ENCODE measurements around the gene BRSK2.

The BRSK2 gene

GRCh38 chr11:1442807-1443366 is 53.2 kb downstream of the BRSK2 start:
- H3K4me3 ChIP-seq (ENCODE audit: low read depth, low read length), result no peak overlapping the region
- no peaks in the 10 kb centered on the region for H3K9me3 ChIP-seq (ENCODE audit: control insufficient read depth, insufficient read depth, low read length)
- no peak overlapping the region for H3K9ac ChIP-seq (ENCODE audit: low read depth, low read length)
- no peaks in the 10 kb centered on the region for H3K4me1 ChIP-seq (ENCODE audit: control insufficient read depth, insufficient read depth, low read length)
- peaks cover 7% of the 10 kb centered on the region for H3K36me3 ChIP-seq (ENCODE audit: control insufficient read depth, insufficient read depth, low read length)
- H3K27ac ChIP-seq (ENCODE audit: low read depth, low read length), result no peak overlapping the region
- no peaks in the 10 kb centered on the region for H3K27me3 ChIP-seq (ENCODE audit: control insufficient read depth, insufficient read depth, low read length)

DNA sequence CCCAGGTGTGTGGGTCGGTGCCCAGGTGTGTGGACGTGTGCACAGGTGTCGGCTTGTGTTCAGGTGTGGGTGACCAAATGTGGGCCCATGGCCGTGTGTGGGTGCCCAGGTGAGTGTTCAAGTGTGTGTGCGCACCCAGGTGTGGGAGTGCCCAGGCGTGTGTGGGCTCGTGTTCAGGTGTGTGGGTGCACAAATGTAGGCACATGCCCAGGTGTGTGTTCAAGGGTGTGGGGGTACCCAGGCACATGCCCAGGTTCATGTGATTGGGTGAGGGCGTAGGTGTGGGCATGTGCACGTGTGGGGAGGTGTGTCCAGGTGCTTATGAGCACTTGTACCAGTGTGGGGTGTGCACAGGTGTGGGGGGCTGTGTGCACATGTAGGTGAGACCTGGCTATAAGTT is 54.0 kb downstream of the BRSK2 start:
- no peak overlapping the region for H3K9ac ChIP-seq (ENCODE audit: low read depth, low read length)
- H3K27ac ChIP-seq (ENCODE audit: low read depth, low read length), result no peak overlapping the region
- H3K36me3 ChIP-seq (ENCODE audit: control insufficient read depth, insufficient read depth, low read length), result peaks cover 7% of the 10 kb centered on the region
- no peaks in the 10 kb centered on the region for H3K27me3 ChIP-seq (ENCODE audit: control insufficient read depth, insufficient read depth, low read length)
- H3K9me3 ChIP-seq (ENCODE audit: control insufficient read depth, insufficient read depth, low read length), result no peaks in the 10 kb centered on the region
- H3K4me3 ChIP-seq (ENCODE audit: low read depth, low read length), result no peak overlapping the region
- H3K4me1 ChIP-seq (ENCODE audit: control insufficient read depth, insufficient read depth, low read length), result no peaks in the 10 kb centered on the region

DNA sequence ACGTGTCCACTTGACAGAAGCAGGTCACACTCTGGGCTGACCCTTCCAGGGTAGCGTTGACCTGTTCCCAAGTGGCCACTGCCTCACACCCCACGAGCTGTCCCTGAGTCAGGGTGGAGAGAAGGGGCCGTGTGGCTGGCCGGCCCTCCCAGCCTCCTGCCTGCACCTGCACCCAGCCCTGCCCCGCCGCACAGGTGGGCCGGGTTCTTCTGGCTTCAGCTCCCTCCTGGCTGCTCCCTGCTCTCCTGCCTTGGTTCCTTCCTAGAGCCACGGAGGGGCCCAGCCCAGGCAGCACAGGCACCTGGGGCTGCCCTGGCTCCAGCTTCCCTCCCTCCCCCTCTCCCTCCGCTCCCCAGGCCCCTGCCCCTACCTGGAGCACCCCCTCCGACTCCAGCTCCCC is 54.6 kb downstream of the BRSK2 start:
- no peak overlapping the region for H3K4me3 ChIP-seq (ENCODE audit: low read depth, low read length)
- peaks cover 7% of the 10 kb centered on the region for H3K36me3 ChIP-seq (ENCODE audit: control insufficient read depth, insufficient read depth, low read length)
- no peaks in the 10 kb centered on the region for H3K27me3 ChIP-seq (ENCODE audit: control insufficient read depth, insufficient read depth, low read length)
- no peaks in the 10 kb centered on the region for H3K4me1 ChIP-seq (ENCODE audit: control insufficient read depth, insufficient read depth, low read length)
- H3K27ac ChIP-seq (ENCODE audit: low read depth, low read length), result no peak overlapping the region
- H3K9me3 ChIP-seq (ENCODE audit: control insufficient read depth, insufficient read depth, low read length), result no peaks in the 10 kb centered on the region
- no peak overlapping the region for H3K9ac ChIP-seq (ENCODE audit: low read depth, low read length)

DNA sequence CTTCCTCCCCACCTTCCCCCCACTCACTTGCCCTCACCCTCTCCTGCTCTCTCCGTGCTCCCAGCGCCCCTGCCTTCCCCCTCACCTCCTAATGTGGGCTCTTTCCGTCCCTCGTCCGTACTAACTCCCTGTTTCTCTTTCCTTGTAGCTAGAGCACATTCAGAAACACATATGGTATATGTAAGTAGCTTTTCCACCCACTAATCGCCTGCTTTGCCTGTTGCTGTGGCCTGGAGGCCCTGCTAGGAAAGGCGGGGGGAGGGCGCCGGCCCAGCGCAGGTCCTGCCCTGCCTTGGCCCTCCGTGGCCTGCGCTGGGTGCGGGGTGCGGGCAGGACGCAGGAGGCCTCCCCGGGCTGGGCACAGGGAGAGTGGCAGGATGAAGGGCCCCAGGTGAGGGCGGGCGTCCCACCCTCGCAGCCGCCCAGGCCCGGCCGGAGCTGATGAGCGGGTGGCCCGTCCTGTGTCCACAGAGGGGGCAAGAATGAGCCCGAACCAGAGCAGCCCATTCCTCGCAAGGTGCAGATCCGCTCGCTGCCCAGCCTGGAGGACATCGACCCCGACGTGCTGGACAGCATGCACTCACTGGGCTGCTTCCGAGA is 55.2 kb downstream of the BRSK2 start:
- Histone ChIP-seq H3K9ac (ENCODE audit: low read depth, low read length) (no peak overlapping the region), H3K4me3 (ENCODE audit: low read depth, low read length) (no peak overlapping the region), H3K36me3 (ENCODE audit: control insufficient read depth, insufficient read depth, low read length) (peaks cover 7% of the 10 kb centered on the region), H3K9me3 (ENCODE audit: control insufficient read depth, insufficient read depth, low read length) (no peaks in the 10 kb centered on the region), H3K27me3 (ENCODE audit: control insufficient read depth, insufficient read depth, low read length) (no peaks in the 10 kb centered on the region), H3K27ac (ENCODE audit: low read depth, low read length) (no peak overlapping the region), H3K4me1 (ENCODE audit: control insufficient read depth, insufficient read depth, low read length) (no peaks in the 10 kb centered on the region)

GRCh38 chr11:1445741-1446445 is 56.2 kb downstream of the BRSK2 start:
- Histone ChIP-seq H3K36me3 (ENCODE audit: control insufficient read depth, insufficient read depth, low read length) (peaks cover 7% of the 10 kb centered on the region), H3K4me1 (ENCODE audit: control insufficient read depth, insufficient read depth, low read length) (no peaks in the 10 kb centered on the region), H3K27me3 (ENCODE audit: control insufficient read depth, insufficient read depth, low read length) (no peaks in the 10 kb centered on the region), H3K9ac (ENCODE audit: low read depth, low read length) (no peak overlapping the region), H3K4me3 (ENCODE audit: low read depth, low read length) (no peak overlapping the region), H3K9me3 (ENCODE audit: control insufficient read depth, insufficient read depth, low read length) (no peaks in the 10 kb centered on the region), H3K27ac (ENCODE audit: low read depth, low read length) (no peak overlapping the region)

DNA sequence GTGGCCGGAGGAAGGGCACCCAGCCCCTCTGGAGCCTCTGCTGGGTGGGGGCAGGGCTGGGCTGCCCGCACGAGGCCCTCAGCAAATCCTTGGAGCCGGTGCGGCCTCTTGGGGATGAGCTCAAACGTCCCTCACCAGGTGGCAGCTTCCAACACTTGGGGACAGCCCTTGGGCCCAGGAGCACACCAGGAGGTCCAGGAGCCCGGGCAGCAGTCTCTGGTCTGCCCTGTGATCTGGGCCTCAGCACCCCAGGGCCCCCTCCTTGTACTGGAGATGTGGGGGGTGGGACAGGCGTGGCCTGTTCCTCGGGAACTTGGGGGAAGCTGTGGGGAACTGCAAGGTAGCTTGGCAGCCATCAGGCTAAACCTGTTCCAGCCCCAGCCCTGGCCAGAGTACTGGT is 56.9 kb downstream of the BRSK2 start:
- no peak overlapping the region for H3K27ac ChIP-seq (ENCODE audit: low read depth, low read length)
- H3K4me3 ChIP-seq (ENCODE audit: low read depth, low read length), result no peak overlapping the region
- H3K9me3 ChIP-seq (ENCODE audit: control insufficient read depth, insufficient read depth, low read length), result no peaks in the 10 kb centered on the region
- no peaks in the 10 kb centered on the region for H3K27me3 ChIP-seq (ENCODE audit: control insufficient read depth, insufficient read depth, low read length)
- no peak overlapping the region for H3K9ac ChIP-seq (ENCODE audit: low read depth, low read length)
- no peaks in the 10 kb centered on the region for H3K4me1 ChIP-seq (ENCODE audit: control insufficient read depth, insufficient read depth, low read length)
- H3K36me3 ChIP-seq (ENCODE audit: control insufficient read depth, insufficient read depth, low read length), result peaks cover 7% of the 10 kb centered on the region

- Histone ChIP-seq H3K4me1 (ENCODE audit: control insufficient read depth, insufficient read depth, low read length) (no peaks in the 10 kb centered on the region), H3K9me3 (ENCODE audit: control insufficient read depth, insufficient read depth, low read length) (no peaks in the 10 kb centered on the region), H3K27ac (ENCODE audit: low read depth, low read length) (no peak overlapping the region), H3K36me3 (ENCODE audit: control insufficient read depth, insufficient read depth, low read length) (peaks cover 22% of the 10 kb centered on the region), H3K4me3 (ENCODE audit: low read depth, low read length) (no peak overlapping the region), H3K9ac (ENCODE audit: low read depth, low read length) (no peak overlapping the region), H3K27me3 (ENCODE audit: control insufficient read depth, insufficient read depth, low read length) (no peaks in the 10 kb centered on the region)
Measured at GRCh38 chr11:1447845-1448825, 58.4 kb downstream of the BRSK2 start.

GRCh38 chr11:1448882-1449281 is 59.1 kb downstream of the BRSK2 start:
- Histone ChIP-seq H3K27ac (ENCODE audit: low read depth, low read length) (no peak overlapping the region), H3K4me1 (ENCODE audit: control insufficient read depth, insufficient read depth, low read length) (no peaks in the 10 kb centered on the region), H3K4me3 (ENCODE audit: low read depth, low read length) (no peak overlapping the region), H3K36me3 (ENCODE audit: control insufficient read depth, insufficient read depth, low read length) (peaks cover 20% of the 10 kb centered on the region), H3K27me3 (ENCODE audit: control insufficient read depth, insufficient read depth, low read length) (no peaks in the 10 kb centered on the region), H3K9ac (ENCODE audit: low read depth, low read length) (no peak overlapping the region), H3K9me3 (ENCODE audit: control insufficient read depth, insufficient read depth, low read length) (no peaks in the 10 kb centered on the region)

GRCh38 chr11:1449490-1450243 is 59.9 kb downstream of the BRSK2 start:
- Histone ChIP-seq H3K9ac (ENCODE audit: low read depth, low read length) (no peak overlapping the region), H3K27me3 (ENCODE audit: control insufficient read depth, insufficient read depth, low read length) (no peaks in the 10 kb centered on the region), H3K9me3 (ENCODE audit: control insufficient read depth, insufficient read depth, low read length) (no peaks in the 10 kb centered on the region), H3K27ac (ENCODE audit: low read depth, low read length) (no peak overlapping the region), H3K4me1 (ENCODE audit: control insufficient read depth, insufficient read depth, low read length) (no peaks in the 10 kb centered on the region), H3K4me3 (ENCODE audit: low read depth, low read length) (no peak overlapping the region), H3K36me3 (ENCODE audit: control insufficient read depth, insufficient read depth, low read length) (peaks cover 20% of the 10 kb centered on the region)

DNA sequence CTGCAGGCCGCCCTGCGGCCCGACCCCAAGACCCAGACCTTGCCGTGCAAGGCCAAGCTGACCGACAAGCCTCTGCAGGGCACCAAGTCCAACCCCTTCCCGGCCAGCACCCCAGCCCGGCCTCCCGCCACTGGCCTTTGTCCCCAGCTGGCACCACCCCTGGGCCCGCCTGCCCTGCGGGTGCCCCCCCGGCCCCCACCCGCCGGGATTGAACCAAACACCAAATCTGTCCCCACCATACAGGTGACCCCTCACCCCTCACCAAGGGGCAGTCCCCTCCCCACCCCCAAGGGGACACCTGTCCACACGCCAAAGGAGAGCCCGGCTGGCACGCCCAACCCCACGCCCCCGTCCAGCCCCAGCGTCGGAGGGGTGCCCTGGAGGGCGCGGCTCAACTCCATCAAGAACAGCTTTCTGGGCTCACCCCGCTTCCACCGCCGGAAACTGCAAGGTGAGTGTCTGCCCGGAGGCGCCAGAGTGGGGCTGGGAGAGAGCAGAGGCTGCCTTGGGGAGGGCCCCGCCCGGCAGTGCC is 60.7 kb downstream of the BRSK2 start:
- peaks cover 20% of the 10 kb centered on the region for H3K36me3 ChIP-seq (ENCODE audit: control insufficient read depth, insufficient read depth, low read length)
- H3K4me1 ChIP-seq (ENCODE audit: control insufficient read depth, insufficient read depth, low read length), result no peaks in the 10 kb centered on the region
- H3K4me3 ChIP-seq (ENCODE audit: low read depth, low read length), result no peak overlapping the region
- no peak overlapping the region for H3K27ac ChIP-seq (ENCODE audit: low read depth, low read length)
- H3K9ac ChIP-seq (ENCODE audit: low read depth, low read length), result no peak overlapping the region
- H3K27me3 ChIP-seq (ENCODE audit: control insufficient read depth, insufficient read depth, low read length), result no peaks in the 10 kb centered on the region
- no peaks in the 10 kb centered on the region for H3K9me3 ChIP-seq (ENCODE audit: control insufficient read depth, insufficient read depth, low read length)

Data from HUES48 (cell line).